Anterior cingulate cortex (tissue), 58 donors: ENCODE results near the gene PRODH2.
"Not testable (repeated sequence)": the region's sequence is repeated elsewhere in the genome, so short reads cannot be mapped to it uniquely, and the experiment has no call there.

ENCODE experiments used
- DNase-seq, 58 donors: peaks; one replicate each; lab custom pipeline; 2025; lab: John Stamatoyannopoulos, UW

Gene PRODH2

DNA sequence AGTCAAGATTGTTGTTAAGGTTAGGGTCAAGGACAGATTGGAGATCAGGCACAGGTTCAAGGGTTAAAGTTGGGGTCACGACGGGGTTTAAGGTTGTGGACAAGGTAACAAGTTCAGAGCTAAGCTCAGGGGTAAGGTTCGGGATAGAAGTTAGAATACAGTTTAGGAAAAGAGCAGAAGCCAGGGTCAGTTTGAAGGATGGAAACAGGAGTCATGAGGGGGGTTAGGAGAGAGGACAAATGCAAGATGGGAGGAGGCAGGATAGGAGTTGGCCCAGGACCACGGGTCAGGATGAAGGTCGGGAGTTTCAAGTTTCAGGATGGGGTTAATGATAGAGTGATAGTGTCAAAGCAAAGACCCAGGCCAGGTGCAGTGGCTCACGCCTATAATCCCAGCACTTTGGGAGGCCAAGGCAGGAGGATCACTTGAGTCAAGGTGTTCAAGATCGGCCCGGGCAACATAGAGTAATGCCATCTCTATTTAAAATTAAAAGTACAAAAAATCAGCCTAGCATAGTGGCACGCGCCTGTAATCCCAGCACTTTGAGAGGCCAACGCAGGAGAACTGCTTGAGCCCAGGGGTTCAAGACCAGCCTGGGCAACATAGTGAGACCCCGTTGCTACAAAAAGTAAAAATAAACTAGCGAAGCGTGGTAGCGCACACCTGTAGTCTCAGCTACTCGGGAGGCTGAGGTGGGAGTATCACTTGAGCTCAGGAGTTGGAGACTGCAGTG is 32.0 kb upstream of the PRODH2 start:
- DNase-seq, result no peak

GRCh38 chr19:35843676-35844481 is 31.2 kb upstream of the PRODH2 start:
- no peak for DNase-seq

- DNase-seq, result no peak
Measured at GRCh38 chr19:35842666-35843272, 30.1 kb upstream of the PRODH2 start.

- DNase-seq, result no peak
Measured at GRCh38 chr19:35841961-35842595, 29.4 kb upstream of the PRODH2 start.

DNA sequence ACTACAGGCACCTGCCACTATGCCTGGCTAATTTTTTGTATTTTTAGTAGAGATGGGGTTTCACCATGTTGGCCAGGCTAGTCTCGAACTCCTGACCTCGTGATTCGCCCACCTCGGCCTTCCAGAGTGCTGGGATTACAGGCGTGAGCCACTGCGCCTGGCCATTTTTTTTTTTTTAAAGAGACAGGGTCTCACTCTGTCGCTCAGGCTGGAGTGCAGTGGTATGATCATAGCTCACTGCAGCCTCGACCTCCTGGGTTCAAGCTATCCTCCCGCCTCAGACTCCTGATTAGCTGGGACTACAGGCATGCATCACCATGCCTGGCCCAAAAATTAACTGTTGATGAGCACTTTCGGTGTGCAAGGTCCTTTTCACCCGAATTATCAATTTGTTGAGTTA is 23.5 kb upstream of the PRODH2 start:
- DNase-seq, result not testable (repeated sequence)

- DNase-seq, result no peak
Measured at GRCh38 chr19:35833972-35834371, 21.3 kb upstream of the PRODH2 start.

DNA sequence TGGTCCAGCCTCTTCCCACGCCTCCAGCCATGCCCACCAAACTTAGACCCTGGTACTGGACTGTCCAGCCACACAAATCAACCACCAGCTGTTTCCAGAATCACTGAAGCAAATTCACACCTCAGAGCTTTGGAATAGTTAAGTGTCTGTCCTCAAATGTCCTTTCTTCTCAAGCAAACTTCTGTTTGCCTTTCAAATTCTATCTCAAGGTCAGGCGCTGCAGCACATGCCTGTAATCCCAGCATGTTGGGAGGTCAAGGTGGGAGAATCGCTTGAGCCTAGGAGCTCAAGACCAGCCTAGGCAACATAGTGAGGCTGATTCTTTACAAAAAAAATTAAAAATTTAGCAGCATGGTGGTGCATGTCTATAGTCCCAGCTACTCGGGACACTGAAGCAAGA is 19.4 kb upstream of the PRODH2 start:
- DNase-seq, result no peak

- no peak for DNase-seq
Measured at GRCh38 chr19:35830986-35831385, 18.3 kb upstream of the PRODH2 start.

GRCh38 chr19:35828692-35829301 is 16.2 kb upstream of the PRODH2 start:
- DNase-seq, result peak in 22 of 58 donors; percentile 1 to 36 (median 16)

- no peak for DNase-seq
Measured at GRCh38 chr19:35824150-35824549, 11.5 kb upstream of the PRODH2 start.

DNA sequence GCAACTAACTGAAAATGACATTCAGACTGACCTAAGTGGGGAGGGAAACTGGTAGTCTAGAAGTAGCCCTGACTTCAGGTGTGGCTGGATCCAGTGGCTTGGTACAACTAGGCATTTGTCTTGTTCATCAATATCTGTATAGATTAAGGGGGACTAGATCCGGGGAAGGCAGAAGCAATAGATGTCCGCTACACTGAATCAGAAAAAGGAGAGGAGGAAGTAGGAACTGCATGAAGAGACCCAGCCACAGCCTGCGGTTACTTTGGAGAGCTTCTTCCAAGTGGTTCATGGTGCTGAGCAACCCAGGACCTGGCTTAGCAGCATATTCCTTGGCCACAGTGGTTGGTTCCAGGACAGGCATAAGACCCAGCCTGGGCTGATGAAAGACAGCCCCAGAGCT is 9.9 kb upstream of the PRODH2 start:
- no peak for DNase-seq

- no peak for DNase-seq
Measured at GRCh38 chr19:35818445-35818844, 5.8 kb upstream of the PRODH2 start.

GRCh38 chr19:35816846-35817245 is 4.2 kb upstream of the PRODH2 start:
- DNase-seq, result no peak

DNA sequence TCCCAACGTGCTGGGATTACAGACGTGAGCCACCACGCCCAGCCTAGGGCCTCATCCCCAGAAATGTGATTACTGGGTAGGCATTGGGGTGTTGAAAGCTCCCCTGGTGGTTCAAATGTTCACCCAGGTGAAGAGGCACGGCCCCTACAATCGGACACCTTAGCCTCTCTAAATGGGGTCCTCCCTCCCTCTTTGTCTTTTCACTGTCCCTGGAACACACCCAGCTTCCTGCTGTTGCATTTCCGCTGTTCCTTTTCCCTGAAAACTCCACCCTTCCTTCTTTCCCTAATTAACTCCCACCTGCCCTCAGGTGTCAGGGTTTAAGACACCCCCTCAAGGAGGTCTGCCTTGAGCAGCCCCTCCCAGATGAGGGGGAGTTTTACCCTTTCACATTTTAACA is 3.6 kb upstream of the PRODH2 start:
- no peak for DNase-seq

GRCh38 chr19:35813043-35813890 is 622 bp upstream of the PRODH2 start:
- DNase-seq, result no peak

- no peak for DNase-seq
Measured at GRCh38 chr19:35811317-35812219, 1.1 kb downstream of the PRODH2 start.

DNA sequence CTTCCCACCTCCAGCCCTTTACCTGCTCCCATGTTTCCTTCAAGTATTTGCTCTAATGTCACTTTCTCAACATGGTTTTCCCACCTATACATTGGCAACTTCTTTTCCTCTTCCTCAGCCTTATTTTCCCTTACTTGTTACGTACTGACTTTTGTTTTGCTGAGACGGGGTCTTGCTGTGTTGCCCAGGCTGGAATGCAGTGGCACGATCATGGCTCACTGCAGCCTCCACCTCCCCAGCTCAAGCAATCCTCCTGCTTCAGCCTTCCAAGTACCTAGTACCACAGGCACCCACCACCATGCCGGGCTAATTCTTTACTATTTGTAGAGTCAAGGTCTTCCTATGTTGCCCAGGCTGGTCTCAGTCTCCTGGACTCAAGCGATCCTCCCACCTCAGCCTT is 5.0 kb downstream of the PRODH2 start:
- no peak for DNase-seq

DNA sequence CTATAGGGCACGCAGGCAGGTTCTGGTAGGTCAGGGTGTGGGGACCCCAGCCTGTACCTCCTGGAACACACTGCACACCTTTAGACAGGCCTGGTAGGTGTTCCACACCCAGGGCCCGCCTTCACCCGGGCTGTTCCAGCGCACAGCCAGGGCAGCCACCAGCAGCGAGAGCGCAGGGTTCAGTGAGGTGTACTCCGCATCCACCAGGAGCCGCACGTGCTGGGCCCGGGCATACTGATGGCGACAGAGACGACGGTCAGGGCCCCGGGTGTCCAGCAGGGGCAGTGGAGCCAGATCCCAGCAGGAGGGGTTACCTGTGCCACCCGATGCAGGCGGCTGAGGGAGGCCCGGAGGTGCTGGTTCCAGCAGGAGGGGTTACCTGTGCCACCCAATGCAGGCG is 6.0 kb downstream of the PRODH2 start:
- DNase-seq, result no peak
